HG03060 (cell line): ENCODE results near the gene MAP4K1.

Experiments
- ATAC-seq: cut with Tn5 transposase; IDR thresholded peaks from one replicate; pipeline ENCODE4 v1.9.1; 2021; ENCODE audit warnings: low read depth, moderate number of reproducible peaks; ENCODE audit not compliant: unreplicated experiment

The MAP4K1 gene

DNA sequence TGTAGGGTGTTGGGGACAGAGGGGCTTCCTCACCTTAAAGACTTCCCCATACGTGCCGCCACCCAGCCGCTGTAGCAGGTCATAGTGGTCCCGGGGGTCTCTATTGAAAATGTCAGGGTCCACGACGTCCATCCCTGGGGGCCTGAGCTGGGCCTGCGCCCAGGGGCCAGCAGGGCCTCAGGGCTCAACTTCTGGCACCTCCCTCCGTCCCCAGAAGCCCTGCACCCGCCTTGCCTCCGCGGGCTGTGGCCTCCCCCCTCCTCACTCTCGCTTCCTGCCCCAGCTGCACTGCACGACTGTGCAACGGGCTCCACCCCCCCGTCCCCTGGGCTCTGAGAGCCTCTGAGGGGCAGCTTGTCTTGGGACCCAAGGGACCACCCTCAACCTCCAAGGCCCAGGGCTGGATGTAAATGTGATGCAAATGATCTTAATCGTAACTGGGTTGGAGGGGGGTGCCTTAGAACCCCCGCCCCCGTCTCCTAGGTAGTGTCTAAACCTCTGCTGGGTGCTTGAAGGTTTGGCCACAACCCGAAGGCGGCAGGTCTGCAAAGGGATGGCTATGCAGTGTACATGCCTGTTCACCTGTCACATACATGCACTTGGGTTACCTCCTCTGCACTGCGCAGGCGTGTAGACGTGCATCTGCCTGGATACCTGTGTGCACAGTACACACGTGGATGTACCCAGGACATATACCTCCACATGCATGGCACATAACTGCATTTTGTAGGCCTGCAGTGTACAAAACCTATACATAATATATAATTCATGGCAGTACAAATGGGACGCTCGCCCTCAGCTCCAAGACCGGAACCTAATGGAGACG is at the start of gene MAP4K1:
Gene MAP4K1 (minus strand): TSS at position 190 of the 826 bp plus-strand sequence. CDS start 58 bp downstream, at position 132.
- ATAC-seq: peak; percentile 28

DNA sequence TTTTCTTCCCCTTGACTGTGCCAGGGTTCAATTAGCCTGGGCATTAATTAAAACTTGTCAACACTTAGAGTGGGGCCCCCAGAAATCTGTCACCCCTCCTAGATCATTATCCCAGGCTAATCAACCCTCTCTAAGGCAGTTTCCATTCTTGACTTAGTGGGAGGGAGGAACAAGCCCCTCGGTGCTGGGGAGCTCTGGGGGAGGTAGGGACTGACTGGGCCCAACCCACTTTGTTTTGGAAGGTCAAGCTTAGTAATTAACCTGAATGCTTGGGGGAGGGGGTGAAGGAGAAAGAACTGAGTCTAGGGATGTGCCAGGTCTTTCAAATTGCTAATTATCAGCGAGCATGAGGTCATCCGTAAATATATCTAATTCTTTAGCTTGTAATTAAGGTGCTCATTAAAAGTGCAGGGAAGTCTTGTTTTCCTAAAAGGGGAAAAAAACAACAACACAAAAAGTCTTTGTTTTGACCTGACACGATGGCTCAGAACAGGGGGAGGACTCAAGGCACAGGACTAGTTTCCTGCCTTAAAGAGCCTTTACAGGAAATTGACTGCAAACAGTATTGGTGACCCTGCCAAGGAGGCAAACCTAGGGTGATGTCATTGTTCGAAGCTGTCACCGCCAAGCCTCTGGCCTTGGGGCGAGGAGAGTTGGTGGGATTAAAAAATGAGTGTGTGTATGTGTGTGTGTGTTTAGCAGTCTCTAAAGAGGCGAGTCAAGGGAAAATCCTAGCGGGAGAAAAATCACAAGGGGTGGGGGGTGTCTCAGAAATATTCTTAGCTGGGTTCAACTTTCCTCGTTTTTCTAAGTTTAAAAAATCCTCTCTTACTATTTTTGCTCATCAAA is 49.1 kb upstream of the MAP4K1 start:
- no peak for ATAC-seq

DNA sequence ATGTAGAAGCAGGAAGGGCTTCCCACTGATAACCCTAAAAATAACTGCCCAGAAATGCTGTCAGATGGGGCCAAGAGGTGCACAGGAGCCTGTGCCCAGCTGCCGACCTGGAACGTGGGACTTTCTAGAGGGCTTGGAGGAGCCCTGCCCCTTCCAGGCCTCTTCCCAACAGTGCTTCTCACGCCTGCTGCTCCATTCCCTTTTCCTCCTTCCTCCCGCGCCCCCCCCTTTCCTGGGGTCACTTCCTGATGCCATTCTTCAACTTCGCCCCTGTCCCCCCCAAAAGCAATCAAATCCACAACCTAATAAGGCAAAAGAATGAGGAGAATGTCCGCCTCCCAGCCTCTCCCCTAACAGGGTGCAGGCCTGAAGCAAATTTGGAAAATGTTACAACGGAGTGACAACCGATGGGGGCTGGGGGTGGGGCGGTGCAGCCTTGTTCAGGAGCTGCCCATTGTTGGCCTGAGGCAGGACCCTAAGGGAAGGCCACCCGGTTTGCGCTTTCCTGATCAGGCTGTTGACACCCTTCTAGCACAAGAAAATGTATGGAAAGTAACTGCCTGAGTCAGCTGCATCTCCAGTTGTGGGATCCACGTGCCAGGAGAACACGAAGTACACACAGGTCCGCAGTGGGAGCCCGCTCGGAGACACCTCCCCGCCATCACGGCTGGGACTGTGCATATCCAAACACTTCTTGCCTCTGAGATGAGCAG is 48.4 kb upstream of the MAP4K1 start:
- ATAC-seq: no peak

DNA sequence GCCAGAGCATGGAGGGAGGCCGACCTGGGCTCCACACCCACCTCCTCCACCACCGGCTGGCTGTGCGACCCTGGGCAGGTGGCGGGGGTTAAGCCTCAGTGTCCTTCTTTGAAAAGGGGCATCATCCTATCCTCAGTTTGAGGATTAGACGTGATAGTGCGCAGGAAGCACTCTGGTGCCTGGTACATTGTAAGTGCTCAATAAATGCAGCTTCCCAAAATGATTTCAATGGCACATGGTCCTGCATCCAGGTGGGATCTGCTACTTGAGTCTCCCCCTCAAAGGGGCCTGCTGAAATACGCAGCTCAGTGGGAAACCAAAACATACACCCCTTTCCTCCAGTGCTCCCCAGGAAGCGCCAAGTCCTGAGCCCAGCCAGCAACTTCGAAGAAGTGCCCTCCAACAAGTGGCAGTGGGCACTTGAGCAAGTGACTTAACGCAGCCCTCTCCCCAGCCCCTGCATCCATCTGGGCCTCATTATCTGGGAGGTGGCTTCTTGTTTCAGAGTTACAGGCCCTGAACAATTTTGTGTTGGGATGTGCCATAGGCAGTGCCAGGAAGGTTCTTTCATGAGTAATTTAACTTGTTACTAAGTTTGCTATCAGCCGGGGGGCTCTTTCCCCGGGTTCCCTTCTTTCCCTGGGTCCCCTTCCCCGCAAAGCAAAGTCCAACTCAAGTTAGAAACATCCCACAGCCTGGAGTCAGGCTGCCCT is 47.6 kb upstream of the MAP4K1 start:
- no peak for ATAC-seq

DNA sequence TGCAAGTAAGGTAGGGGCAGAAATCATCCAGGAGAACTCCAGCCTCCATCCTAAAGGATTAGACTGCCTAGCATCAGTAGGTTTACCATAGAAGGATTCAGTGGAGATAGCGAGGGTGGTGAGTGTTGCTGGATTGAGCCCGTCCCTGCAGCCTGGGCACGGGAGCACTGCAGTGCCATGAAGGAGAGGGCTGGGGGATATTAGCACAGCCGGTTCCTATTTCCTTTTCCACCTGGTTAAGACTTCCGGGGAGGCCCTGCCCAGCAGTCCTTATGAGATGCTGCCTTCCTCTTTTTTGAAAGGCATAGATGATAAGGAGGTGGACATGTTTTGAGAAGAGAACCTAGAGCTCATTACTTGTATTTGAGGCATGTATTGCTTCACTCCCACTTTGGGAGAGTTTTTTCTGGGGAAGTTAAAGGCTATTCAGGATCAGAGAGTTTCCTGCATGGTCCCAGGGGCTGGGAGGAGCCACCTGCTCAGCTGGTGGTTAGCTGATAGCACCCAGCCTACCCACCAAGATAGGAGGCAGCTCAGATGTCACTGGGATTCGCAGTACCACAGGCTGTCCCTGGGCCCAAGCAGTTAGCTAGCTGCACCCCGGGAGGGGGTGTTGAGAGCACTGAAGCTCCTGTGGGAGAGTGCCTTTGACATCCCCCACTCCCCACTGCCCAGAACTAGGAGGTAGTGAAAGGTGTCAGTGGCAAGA is 46.9 kb upstream of the MAP4K1 start:
- ATAC-seq: no peak

DNA sequence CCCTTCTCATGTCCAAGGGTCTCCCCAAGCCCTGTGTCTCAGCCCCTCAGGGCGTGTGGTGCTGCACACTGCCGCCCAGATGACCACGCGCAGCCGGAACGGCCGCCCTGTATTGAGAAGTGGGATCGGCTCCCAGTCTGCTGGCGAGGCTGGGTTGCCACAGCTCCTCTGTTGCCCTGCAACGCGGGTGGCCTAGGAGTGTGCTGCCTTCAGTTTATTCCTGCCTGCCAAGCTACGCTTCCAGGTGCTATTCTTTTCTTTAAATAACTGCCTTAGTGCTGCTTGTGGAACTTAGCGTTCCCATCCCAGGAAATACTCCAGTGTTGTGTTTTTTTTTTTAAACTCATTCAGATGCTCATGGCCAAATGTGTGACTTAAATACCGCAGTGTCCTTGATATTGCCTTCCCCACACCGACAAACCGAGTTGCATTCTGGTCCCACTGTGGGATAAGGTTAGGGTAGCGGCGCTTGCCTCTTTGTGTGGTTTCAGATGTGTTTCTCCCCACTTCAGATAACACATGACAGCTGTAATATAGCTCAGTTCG is 46.3 kb upstream of the MAP4K1 start:
- no peak for ATAC-seq

DNA sequence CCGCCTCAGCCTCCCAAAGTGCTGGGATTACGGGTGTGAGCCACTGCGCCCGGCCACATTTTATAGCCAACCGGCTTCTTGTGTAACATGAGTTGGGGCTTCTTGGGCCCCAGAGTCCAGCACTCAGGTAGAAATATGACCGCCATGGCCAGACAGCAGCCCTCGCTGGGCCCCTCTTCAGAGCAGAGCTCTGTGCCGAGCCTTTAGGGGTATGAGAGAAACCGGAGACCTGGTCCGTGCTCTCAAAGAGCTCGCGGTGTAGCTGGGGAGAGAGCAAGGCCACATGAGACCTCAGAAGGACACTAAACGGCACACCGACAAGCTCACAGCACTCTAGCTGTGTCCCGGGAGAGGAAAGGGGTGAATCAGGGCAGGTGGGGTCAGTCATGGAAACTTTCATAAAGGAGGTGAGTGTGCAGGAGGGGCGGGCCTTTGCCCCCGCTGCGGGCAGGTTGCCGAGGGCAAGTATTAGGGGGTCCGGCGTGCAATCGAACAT is 45.5 kb upstream of the MAP4K1 start:
- ATAC-seq: no peak

DNA sequence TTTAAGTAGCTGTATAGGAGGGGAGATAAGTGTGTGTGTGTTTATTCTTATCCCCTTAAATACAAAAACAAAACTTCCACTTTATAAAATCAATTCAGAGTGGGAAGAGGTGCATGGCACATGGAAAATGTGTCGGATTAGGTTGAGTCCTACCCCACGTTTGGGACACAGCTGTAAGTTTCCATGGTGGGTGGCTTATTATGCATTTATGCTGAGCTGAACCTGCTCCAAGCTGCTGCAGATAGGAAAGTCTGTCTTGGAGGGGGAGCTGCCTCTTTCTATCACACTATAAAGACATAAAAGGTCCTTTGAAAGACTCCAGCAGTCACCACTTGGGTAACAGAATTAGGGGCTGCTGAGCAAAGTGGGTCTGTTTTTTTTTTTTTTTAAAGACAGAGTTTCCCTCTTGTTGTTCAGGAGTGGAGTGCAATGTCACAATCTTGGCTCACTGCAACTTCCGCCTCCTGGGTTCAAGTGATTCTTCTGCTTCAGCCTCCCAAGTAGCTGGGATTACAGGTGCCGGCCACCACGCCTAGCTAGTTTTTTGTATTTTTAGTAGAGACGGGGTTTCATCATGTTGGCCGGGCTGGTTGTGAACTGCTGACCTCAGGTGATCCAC is 44.9 kb upstream of the MAP4K1 start:
- ATAC-seq: no peak

DNA sequence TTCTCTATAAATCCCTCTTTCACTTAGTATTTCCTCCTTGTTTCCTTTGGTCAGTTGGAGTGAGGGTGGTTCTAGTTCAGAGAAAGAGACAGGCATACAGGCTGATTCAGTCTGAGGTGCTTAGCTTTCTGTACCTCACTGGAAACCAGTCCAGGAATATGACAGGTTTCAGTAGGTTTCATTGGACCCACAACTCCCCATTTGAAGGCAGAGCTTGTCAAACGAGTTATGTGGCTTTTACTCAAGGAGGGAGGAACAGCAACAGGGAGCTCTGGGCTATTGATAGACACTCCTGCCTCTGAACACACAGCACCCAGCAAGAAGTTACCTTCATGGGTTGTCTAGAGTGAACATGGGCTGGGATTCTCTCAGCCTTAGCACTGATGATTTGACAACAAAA is 44.2 kb upstream of the MAP4K1 start:
- ATAC-seq: no peak

DNA sequence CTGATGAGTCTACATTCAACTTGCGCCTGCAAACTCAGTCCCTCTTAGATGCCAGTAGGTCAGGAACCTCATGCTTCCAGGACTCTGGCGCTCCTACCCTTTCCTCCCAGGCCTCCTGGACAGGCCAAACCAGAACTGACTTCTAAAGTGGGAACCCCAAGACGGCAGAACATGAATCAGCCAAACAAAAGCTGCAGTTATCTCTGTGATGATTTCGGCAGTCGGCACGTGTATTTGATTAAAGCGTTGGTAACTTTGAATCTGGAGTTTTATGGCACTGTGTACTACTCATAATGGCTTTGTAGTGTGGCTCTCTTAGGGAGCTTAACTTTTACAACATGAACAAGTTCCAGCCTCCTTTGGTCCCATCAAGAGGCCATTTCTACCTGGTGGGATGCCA is 43.4 kb upstream of the MAP4K1 start:
- ATAC-seq: no peak

DNA sequence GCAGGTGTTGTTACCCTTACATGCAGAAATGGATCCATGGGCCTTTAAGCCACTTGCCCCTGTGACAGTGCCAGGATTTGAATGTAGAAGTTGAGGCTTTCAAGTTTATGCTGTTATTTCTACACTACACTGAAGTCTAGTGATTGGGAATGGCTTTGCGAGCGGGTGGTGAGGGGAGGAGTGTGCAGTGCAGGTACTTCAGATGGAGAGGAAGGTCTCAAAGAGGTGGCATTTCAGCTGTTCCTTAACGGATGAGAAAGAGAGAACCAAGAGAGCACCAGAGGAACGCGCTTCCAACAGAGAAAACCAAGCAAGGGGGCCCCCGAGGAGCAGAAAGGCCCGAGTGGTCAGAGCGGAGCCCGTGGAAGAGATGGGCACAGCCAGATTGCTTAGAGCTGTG is 43.0 kb upstream of the MAP4K1 start:
- ATAC-seq: no peak

DNA sequence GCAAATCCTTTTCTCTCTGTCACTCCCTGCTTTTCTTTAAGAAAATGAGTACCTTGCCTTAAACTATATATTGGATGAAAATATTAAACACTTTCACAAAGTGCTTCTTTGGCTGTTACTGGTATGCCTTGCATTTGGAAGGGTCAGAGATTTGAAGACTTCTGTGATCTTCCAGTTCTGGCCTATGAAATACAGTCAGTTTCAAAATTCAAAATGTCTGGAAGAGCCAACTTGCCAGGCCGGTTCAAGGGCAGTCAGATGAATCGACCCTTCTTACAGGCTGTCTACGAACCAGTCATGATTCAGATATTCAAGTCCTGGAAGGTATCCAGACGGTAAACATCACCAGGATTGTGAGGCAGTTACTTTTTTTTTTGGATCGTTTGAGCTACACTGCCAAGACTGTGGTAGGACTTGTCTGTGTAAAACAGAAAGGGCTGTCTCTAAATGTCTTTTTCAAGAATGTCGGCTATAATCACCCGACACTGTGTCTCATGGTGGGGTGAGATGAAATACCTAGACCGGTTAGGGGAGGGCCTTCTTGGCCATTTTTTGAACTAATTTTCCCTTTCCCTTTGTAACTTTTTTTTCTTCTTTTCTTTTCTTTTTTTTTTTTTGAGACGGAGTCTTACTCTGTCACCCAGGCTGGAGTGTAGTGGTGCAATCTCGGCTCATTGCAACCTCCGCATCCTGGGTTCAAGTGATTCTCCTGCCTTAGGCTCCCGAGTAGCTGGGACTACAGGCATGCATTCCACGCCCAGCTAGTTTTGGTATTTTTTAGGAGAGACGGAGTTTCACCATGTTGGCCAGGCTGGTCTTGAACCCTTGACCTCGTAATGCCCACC is 40.9 kb upstream of the MAP4K1 start:
- ATAC-seq: no peak

DNA sequence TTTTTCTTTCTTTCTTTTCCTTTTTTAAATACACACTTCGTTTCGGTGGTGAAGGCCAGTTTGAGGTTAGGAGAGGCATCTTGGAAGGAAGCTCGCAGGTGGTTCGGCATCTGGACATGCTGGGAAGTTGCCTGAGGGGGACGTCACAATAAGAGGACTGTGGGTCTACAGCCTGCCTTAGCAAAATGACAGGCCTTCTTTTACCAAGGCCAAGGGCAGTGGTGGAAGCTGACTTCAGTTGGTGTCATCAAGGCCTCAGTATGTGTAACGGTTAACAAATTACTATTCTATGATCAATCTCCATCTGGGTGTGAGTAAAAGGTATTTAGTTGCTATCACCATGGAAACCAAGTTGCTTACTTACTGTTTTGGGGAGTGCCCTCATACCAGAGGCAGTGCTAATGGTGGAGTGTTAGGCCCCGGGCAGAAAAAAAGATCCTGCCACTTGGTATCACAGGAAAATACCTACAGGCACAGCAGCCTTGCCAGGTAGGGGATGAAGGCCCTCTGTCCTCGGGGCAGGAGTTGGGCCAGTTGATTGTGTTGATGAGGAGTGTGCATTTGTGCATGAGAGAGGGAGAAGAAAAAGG is 40.0 kb upstream of the MAP4K1 start:
- no peak for ATAC-seq

DNA sequence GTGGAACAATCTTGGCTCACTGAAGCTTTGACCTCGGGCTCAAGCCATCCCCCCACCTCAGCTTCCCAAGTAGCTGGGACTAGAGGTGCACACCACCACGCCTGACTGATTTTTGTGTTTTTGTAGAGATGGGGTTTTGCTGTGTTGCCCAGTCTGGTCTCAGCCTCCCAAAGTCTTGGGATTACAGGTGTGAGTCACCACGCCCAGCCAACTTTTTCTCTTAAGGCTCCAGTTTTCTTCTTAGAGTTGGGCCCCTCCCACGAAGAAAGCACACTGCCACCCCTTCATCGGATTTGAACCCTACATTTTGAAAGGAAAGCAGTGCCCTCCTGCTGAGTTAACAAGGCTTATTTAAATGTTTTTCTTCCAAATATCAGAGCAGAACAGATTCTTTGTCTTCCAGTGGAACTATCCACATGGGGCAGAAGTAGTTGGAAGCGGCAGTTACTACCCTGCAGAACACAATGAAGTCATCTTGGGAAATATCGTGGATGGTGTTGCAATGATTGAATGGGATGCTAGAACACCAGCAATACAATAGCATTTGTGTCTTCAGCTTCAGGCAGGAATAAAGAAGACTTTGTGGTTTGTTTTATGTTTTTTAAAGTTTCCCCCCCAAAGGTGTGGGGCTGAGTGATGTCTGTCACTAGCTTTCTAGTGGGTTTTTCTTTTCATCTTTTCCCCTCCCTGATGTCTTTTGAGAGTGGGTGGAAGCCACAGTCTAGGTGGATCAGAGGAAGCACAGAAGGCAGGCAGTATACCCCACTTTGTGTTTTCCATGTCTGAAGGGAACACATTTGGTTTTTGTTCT is 38.6 kb upstream of the MAP4K1 start:
- ATAC-seq: no peak

DNA sequence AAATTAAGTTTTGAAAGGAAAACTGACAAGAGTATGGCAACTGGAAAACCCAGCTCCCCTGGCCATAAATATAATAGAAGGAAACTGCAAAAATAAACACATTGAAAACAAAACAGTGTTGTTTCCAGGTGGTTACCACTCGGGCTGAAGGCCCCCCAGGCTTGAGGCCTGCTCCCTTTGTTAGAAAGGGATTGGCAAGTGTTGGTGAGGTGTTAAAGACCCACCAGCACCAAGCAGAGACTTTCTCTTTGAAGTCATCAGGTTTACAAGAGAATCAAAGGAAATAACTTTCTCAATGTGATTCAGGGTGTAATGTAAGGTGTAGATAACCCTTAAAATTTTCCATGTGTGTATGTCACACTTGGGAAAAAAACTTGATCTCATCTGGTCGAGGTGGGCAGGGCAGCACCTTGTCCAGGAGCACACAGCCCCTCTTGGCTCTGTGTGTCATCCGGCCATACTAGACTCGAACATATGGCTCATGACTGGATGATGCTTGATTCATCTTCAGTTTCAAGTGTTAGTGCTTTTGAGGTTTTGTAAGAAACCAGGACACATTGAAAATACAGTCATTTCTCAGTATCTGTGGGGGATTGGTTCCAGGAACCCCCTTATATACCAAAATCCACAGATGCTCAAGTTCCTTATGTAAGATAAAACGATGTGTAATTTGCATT is 37.5 kb upstream of the MAP4K1 start:
- no peak for ATAC-seq

DNA sequence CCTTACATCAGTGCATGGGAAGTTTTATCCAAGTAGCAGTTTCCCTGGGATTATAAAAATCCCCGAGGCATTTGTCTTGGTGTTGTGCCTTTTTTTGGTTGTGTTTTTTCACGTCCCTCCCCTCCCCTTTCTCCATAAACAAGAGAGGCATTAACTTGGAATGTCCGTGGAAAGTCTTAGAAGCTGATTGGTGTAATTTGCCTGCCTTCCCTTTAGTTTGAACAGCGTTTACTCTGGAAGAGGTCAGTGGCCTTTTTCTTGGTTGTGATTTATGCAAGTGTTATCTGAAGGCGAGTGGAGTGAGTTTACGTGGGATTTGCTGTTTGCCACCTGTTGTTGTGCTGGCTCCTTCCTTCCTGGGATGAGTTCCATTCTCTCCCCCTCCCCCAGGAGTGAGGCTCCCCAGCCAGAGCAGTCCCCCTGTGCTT is 36.9 kb upstream of the MAP4K1 start:
- no peak for ATAC-seq
